Breast epithelium (tissue), 3 donors: Measurements from ENCODE around the gene DDX24.

ENCODE experiments used
- POLR2A ChIP-seq: fragments of 450-650 bp; IDR thresholded peaks from one replicate; pipeline ENCODE4 v1.6.1; 2016; ENCODE audit warnings: antibody characterized with exemption, mild to moderate bottlenecking, moderate library complexity
- POLR2AphosphoS5 ChIP-seq, 3 donors: sonication (generic); formaldehyde crosslinking; IDR thresholded peaks; one replicate each; pipeline ENCODE4 v1.6.1; 2017; ENCODE audit warnings: antibody characterized with exemption in 3 of 3
- TF ChIP-seq, protein P1 (sequence below), 3 donors: fragments of 450-650 bp; IDR thresholded peaks; one replicate each; pipeline ENCODE4 v1.5.1; 2016 to 2017; ENCODE audit warnings: antibody characterized with exemption in 3 of 3, mild to moderate bottlenecking in 3 of 3, moderate library complexity in 3 of 3

GRCh38 chr14:94074534-94074933 lies 6.5 kb downstream of the DDX24 start:
- TF ChIP-seq, protein P1, sequence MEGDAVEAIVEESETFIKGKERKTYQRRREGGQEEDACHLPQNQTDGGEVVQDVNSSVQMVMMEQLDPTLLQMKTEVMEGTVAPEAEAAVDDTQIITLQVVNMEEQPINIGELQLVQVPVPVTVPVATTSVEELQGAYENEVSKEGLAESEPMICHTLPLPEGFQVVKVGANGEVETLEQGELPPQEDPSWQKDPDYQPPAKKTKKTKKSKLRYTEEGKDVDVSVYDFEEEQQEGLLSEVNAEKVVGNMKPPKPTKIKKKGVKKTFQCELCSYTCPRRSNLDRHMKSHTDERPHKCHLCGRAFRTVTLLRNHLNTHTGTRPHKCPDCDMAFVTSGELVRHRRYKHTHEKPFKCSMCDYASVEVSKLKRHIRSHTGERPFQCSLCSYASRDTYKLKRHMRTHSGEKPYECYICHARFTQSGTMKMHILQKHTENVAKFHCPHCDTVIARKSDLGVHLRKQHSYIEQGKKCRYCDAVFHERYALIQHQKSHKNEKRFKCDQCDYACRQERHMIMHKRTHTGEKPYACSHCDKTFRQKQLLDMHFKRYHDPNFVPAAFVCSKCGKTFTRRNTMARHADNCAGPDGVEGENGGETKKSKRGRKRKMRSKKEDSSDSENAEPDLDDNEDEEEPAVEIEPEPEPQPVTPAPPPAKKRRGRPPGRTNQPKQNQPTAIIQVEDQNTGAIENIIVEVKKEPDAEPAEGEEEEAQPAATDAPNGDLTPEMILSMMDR (IDR thresholded peaks at IDR 0.05), result no peak
- TF ChIP-seq POLR2A, result no peak
- no peak for TF ChIP-seq POLR2AphosphoS5 (IDR thresholded peaks at IDR 0.05)
